TTC549 (cell line): ENCODE measurements around the gene HDGFL1.

Experiments used
- FAIRE-seq: peaks from 2 replicates; lab custom pipeline; 2012; peaks lifted over from hg19 to GRCh38; lab: Jason Lieb, UNC

The HDGFL1 gene

GRCh38 chr6:22590423-22590822 lies 21.1 kb downstream of the HDGFL1 start:
- no peak for FAIRE-seq

- no peak for FAIRE-seq
These were observed 24.5 kb downstream of the HDGFL1 start for GRCh38 chr6:22593895-22594294.

GRCh38 chr6:22596011-22596410 lies 26.6 kb downstream of the HDGFL1 start:
- no peak for FAIRE-seq

- no peak for FAIRE-seq
These were observed 29.0 kb downstream of the HDGFL1 start for GRCh38 chr6:22598339-22598738.

GRCh38 chr6:22600059-22600458 lies 30.7 kb downstream of the HDGFL1 start:
- FAIRE-seq, result no peak

- FAIRE-seq, result no peak
These were observed 32.6 kb downstream of the HDGFL1 start for GRCh38 chr6:22601984-22602383.

- no peak for FAIRE-seq
These were observed 36.4 kb downstream of the HDGFL1 start for GRCh38 chr6:22605736-22606135.

GRCh38 chr6:22610127-22610526 lies 40.8 kb downstream of the HDGFL1 start:
- FAIRE-seq, result no peak

- FAIRE-seq, result no peak
These were observed 42.9 kb downstream of the HDGFL1 start for GRCh38 chr6:22612236-22612635.

GRCh38 chr6:22613051-22613450 lies 43.7 kb downstream of the HDGFL1 start:
- no peak for FAIRE-seq

GRCh38 chr6:22613695-22614094 lies 44.3 kb downstream of the HDGFL1 start:
- no peak for FAIRE-seq

GRCh38 chr6:22614547-22614946 lies 45.2 kb downstream of the HDGFL1 start:
- no peak for FAIRE-seq

GRCh38 chr6:22621028-22621427 lies 51.7 kb downstream of the HDGFL1 start:
- FAIRE-seq, result no peak
